NCI-H345 (cell line): ENCODE data around the gene CAMTA2.
"Not testable (repeated sequence)": the region's sequence is repeated elsewhere in the genome, so short reads cannot be mapped to it uniquely, and the experiment has no call there.

Experiments used
- DNase-seq: peaks from one replicate; lab custom pipeline; 2025; lab: John Stamatoyannopoulos, UW

Gene CAMTA2, protein sequence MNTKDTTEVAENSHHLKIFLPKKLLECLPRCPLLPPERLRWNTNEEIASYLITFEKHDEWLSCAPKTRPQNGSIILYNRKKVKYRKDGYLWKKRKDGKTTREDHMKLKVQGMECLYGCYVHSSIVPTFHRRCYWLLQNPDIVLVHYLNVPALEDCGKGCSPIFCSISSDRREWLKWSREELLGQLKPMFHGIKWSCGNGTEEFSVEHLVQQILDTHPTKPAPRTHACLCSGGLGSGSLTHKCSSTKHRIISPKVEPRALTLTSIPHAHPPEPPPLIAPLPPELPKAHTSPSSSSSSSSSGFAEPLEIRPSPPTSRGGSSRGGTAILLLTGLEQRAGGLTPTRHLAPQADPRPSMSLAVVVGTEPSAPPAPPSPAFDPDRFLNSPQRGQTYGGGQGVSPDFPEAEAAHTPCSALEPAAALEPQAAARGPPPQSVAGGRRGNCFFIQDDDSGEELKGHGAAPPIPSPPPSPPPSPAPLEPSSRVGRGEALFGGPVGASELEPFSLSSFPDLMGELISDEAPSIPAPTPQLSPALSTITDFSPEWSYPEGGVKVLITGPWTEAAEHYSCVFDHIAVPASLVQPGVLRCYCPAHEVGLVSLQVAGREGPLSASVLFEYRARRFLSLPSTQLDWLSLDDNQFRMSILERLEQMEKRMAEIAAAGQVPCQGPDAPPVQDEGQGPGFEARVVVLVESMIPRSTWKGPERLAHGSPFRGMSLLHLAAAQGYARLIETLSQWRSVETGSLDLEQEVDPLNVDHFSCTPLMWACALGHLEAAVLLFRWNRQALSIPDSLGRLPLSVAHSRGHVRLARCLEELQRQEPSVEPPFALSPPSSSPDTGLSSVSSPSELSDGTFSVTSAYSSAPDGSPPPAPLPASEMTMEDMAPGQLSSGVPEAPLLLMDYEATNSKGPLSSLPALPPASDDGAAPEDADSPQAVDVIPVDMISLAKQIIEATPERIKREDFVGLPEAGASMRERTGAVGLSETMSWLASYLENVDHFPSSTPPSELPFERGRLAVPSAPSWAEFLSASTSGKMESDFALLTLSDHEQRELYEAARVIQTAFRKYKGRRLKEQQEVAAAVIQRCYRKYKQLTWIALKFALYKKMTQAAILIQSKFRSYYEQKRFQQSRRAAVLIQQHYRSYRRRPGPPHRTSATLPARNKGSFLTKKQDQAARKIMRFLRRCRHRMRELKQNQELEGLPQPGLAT

DNA sequence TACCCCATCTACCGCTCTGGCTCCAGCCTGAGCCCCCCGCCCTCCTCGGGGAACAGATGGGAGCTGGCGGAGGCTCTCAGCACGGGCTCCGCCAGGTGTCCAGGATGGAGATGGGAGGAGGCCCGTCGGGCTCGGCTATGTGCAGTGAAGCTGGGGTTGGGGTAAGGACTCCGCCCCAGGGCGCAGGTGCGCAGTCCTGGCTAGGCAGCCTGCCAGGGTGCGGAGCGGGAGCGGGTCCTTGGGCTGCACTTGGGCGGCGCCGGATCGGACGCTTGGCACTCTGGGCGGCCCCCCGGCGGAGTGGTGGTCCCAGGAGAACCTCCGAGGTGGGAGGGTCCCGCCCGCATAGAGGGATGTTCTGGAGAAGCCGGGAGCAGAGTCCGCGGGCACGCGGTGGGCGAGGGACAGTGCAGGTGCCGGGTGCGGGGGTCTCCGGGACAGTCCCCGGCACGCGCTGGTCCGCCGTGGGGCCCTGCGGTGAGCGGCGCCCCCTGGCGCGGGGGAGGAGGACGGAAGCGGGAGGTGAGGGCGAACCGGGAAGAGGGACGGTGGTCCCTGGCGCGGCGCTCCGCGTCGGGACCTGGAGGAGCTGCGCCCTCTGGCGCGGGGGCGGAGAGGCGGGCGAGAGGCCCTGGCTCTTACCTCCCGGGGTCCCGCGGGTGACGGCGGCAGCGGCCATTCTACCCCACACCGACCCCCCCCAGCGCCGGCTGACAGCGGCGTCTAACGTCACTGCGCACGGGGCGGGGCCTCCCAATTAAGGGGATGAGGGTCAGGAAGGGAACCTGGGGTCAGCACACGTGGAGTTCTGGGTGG, at the start of gene CAMTA2:
TSS of gene CAMTA2 (minus strand) at position 725 of the 816 bp plus-strand sequence. CDS start 1,453 bp downstream, outside the sequence.
- peak; percentile 66 for DNase-seq

DNA sequence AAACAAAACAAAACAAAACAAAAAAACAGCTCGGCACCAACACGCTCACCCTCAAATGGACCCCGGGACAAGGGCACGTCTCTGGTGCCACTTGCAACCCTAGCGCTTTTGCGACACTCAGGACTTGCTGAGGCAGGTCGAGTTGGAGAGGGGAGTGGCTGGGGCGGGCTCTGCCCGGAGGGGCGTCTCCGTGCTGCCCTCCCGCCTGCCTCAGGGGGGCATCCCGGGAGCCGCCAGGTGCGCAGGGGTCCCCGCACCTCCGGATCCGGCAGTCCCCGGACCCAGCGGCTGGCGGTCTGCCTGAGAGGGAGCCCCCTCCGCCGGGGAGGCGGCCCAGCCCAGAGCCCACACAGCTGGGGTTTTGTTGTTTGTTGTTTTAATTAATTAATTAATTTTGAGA, 47.8 kb upstream of the CAMTA2 start, which contains the start of gene SLC52A1:
TSS of gene SLC52A1 (minus strand) at position 112 of the 400 bp plus-strand sequence. CDS start 820 bp downstream, outside the sequence.
- DNase-seq = peak; percentile 8

DNA sequence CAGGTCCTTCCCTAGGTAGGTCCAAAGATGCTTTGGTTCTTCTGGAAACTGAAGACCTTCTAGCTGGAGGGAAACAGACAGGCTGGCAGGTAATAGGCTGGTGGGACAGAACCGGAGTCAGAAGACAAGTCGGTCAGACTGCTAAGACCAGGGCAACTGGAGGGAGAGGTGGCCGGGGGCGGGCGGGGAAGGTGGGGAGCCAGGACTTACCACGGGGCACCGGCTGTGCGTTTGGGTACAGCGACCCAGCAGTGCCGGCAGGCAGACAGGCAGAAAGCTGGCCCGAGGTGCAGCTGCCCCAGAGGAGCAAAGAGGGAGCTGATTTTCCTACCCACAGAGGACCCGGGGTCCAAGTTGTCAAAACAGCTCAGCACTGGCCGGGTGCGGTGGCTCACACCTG, 47.2 kb upstream of the CAMTA2 start:
- DNase-seq = no peak

- no peak for DNase-seq
Observed at GRCh38 chr17:5034063-5034462, 46.6 kb upstream of the CAMTA2 start.

DNA sequence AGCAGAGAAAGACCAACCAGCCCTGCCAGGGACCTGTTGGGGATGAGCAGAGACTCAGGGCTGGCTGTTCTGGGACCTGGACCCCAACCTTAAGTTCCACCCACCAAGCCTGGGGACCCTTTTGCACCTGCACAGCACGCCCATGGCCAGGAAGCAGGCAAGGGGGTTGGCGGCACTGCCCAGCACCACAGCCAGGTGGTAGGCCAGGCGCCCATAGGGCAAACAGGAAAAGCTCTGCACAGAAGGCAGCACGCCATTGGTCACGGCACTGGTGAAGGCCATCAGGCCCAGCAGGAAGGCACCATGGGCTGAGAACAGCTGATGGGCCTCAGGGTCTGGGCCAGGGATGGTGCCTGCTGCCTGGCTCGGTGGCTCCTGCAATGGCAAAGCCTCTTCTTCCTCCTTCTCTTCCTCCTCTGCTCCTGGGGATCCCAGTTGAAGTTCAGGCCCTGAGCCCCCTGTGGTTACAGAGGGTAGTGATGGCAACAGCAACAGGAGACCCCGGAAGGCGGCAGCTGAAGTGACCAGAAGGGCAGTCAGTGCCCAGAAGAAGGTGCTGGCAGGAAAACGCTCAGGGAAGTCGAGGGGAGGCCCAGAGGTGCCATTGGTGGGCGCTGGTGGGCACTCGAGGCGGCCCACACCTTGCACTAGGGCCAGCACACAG, 46.0 kb upstream of the CAMTA2 start:
- DNase-seq = no peak

DNA sequence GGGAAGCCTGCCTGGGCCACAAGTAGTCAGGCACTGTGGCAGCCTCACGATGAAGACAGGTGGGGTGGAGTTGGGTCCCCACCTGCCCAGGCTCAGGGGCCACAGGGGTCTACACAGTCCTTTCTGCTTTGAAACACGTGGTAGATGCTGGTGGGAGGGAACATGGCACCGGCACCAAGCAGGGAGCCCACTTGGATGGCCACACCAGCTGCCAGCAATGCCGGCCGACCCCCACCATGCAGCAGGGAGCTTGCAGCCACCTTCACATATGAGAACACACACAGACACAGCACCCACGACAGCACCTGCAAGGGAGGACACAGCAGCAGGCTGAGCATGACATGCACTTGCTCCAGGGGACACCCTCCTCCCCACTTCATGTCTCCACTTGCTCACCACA, 45.4 kb upstream of the CAMTA2 start:
- no peak for DNase-seq

GRCh38 chr17:5031365-5032082, 44.0 kb upstream of the CAMTA2 start:
- DNase-seq = peak; percentile 66

GRCh38 chr17:5030168-5030567, 42.7 kb upstream of the CAMTA2 start:
- not testable (repeated sequence) for DNase-seq

DNA sequence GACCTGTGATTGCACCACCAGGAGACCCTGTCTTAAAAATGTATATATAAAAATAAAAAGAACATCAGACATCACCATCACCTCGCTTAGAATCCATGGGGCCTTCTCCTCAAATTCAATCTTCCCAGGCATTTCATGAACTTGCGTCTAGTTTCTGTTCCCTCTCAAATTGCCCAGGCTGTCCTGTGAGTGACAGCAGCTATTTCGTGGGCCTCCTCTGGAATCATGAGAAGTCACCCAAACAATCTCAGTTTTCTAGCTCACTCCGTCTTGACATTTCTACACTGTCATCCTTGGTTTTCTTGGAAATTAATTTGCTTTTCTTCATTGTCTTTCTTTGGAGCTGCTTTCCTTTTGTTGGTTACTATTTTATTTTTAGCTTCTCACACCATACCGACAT, 40.4 kb upstream of the CAMTA2 start:
- no peak for DNase-seq

DNA sequence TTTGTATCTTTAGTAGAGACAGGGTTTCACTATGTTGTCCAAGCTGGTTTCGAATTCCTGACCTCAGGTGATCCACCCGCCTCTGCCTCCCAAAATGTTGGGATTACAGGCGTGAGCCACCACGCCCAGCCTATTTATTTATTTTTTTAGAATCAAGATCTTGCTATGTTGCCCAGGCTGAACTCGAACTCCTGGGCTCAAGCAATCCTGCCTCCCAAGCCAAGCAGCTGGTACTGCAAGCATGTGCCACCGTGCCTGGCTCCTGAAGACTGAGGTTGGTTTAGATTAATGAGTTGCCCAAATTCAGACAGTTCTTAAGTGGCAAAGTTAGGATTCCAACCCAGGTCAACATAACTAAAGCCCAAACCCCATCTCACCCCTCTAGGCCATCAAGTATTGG, 39.8 kb upstream of the CAMTA2 start:
- DNase-seq = no peak

DNA sequence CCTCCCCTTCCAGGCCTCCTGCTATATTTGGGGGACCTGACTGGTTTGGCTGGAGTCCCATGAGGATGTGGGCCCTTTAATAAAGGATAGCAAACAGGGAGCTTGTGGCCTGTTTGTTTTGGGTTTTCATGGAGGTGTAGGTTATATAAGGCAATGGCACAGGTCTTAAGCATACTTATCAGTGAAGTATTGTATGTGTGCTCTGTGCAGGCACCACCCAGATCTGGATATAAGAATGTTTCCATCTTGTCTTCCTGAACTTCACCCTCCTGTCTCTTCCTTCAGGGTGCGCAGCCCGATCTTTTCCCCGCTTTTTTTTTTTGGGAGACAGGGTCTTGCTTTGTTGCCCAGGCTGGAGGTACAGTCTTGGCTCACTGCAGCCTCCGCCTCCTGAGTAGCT, 37.1 kb upstream of the CAMTA2 start:
- no peak for DNase-seq

GRCh38 chr17:5023588-5024147, 36.2 kb upstream of the CAMTA2 start:
- DNase-seq = no peak

DNA sequence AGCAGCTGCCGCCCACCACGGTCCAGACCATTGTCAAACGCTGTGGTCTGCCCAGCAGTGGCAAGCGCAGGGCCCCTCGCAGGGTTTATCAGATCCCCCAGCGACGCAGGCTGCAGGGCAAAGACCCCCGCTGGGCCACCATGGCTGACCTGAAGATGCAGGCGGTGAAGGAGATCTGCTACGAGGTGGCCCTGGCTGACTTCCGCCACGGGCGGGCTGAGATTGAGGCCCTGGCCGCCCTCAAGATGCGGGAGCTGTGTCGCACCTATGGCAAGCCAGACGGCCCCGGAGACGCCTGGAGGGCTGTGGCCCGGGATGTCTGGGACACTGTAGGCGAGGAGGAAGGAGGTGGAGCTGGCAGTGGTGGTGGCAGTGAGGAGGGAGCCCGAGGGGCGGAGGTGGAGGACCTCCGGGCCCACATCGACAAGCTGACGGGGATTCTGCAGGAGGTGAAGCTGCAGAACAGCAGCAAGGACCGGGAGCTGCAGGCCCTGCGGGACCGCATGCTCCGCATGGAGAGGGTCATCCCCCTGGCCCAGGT, 34.8 kb upstream of the CAMTA2 start:
- no peak for DNase-seq

GRCh38 chr17:5020502-5021023, 33.1 kb upstream of the CAMTA2 start:
- DNase-seq = no peak

DNA sequence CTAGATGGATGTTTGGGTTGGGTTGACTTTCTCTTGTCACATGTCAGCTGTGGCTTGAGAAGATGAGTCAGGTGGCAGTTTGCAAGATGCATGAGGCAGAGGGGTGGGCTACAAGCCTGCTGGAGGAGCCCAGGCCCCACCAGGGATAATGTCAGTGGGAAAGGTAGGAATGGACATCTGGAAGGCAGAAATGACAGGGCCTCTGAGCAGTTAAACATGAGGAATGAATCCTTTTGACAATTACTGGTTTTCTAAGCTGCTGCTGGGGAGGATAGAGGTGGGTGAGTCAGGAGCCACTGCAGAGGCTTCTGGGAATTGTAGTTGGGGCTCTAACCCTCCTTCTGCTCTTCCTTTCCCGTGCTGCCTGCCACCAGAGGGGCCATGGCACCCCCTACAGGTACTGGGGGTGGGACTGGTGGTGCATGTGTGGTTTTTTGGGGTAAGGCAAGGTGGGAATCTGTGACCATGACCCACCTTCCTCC, 32.0 kb upstream of the CAMTA2 start:
- no peak for DNase-seq

- DNase-seq = no peak
Observed at GRCh38 chr17:5014357-5014756, 26.9 kb upstream of the CAMTA2 start.

DNA sequence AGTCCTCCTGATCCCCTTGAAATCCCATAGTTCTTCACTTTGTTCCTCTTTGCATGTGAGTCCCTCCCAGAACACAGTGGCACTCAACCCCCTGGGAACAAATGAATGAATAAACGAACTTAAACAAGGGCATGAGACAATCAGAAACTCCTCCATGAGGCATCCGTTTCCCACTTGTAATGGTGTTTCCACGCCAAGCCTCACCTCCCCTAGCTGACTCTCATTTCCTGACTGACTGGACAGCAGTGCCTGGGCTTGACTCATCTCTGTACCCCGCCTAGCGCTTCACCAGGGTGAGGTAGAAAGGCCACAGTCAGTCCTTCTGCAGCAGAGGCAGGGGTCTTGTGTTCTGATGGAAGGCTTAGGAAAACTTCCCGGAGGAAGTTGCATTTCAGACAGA, 24.5 kb upstream of the CAMTA2 start:
- DNase-seq = no peak

DNA sequence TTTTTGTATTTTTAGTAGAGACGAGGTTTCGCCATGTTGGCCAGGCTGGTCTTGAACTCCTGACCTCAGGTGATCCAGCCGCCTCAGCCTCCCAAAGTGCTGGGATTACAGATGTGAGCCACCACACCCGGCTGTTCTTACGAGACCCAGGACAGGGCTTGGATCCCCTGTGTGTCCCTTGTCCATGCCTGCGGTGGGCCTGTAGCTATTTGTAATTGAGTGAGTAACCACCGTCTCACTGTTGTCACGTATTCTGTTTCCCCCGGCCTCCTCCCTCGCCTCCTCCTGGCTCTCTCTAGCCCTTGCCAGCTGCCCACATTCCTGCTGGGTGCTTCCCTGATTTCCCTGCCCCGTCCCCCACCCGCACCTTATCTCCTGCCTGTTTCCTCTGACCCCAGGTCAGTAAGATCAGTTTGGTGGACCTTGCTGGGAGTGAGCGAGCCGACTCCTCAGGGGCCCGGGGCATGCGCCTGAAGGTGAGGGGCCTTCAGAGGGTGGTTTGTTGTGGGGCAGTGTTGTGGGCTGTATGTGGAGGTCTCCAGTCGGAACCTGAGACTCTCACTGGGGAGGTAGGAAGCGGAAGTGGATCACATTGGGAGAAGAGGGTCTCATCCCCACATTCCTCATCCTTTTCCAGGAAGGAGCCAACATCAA, 15.9 kb upstream of the CAMTA2 start:
- no peak for DNase-seq
